ENCODE measurements around the gene FAM118A. TPM values are rescaled to one million over a fixed set of nuclear protein-coding genes. Genes with fewer than 3 reads are reported as not detected.

The FAM118A gene
- total and polyA plus RNA-seq, 8 donors = 23.9 to 210 (median 33.8) TPM

DNA sequence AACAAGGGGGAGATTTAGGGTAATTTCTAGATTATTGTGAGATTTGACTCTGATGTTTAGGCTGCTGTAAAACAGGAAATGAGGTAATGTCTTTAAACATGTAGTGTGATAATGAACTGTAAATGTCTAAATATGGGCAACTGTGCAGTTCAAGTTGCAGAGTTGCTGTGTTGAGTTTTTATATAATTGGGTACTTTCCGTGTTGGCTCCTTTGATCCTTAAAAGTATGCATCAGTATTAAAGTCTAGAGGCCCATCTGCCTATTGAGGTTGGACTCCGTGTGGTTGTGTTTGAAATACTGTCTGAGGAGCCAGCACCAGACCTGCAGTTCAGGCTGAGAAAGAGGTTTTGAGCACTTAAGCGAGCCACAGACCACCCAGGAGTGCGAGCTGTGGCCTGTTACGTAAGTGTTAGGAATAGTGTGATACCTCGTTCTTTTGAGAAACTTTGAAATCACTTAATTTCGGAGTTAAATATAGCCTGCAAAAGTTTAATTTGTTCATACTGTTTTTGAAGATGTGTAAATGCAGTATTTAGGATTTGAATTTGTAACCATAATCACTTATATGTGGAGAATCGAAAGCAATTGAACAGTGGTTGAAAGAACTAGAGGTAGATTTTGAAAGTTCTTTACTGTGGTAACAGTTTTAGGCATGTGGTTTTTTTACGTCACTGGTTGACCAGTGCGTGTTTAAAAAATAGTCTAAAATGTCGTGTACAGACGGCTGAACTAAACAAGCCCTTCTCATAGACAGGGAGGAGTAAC is 9.0 kb downstream of the FAM118A start:
- H3K36me3 ChIP-seq = peaks cover 0 to 14% of the 10 kb centered on the region in 2 donors
- DNase-seq = peak in 2 of 4 donors; percentile 61 to 70
- peak; percentile 38 for ATAC-seq

DNA sequence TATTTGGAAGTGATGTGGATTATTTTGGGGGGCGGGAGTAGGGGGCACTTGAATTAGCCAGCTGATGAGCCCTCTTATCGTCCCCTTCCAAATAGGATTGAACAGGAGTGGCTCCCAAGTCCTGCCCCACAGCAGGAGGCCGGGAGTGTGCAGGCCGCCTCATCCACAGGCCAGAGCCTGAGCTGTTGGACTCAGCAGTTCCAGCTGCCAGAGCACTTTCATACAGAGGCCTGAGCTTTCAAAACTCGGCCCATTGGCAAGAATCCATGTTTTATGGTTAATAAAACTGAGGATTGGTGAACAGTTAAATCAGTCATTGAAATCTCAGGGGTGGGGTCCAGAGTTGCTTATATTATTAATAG is 9.6 kb downstream of the FAM118A start:
- peaks cover 0 to 20% of the 10 kb centered on the region in 2 donors for H3K36me3 ChIP-seq
- H3K27me3 ChIP-seq = no peaks in the 10 kb centered on the region
- no peaks in the 10 kb centered on the region for H3K9me3 ChIP-seq
- peak in 2 of 4 donors; percentile 70 to 91 for DNase-seq
- peak; percentile 58 for ATAC-seq
- TF ChIP-seq, protein P1, sequence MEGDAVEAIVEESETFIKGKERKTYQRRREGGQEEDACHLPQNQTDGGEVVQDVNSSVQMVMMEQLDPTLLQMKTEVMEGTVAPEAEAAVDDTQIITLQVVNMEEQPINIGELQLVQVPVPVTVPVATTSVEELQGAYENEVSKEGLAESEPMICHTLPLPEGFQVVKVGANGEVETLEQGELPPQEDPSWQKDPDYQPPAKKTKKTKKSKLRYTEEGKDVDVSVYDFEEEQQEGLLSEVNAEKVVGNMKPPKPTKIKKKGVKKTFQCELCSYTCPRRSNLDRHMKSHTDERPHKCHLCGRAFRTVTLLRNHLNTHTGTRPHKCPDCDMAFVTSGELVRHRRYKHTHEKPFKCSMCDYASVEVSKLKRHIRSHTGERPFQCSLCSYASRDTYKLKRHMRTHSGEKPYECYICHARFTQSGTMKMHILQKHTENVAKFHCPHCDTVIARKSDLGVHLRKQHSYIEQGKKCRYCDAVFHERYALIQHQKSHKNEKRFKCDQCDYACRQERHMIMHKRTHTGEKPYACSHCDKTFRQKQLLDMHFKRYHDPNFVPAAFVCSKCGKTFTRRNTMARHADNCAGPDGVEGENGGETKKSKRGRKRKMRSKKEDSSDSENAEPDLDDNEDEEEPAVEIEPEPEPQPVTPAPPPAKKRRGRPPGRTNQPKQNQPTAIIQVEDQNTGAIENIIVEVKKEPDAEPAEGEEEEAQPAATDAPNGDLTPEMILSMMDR (IDR thresholded peaks at IDR 0.05) = no peak
- H3K4me1 ChIP-seq = peaks cover 6 to 46% of the 10 kb centered on the region in 2 donors
- H3K27ac ChIP-seq = peak overlapping the region; percentile 77 to 83
- intact Hi-C loops (cut with DNase I) = no loop called here
- H3K4me3 ChIP-seq = no peak overlapping the region

More for the DNA sequence above, 9.0 kb downstream of the FAM118A start:
- H3K4me1 ChIP-seq = peaks cover 6 to 52% of the 10 kb centered on the region in 2 donors
- H3K9me3 ChIP-seq = no peaks in the 10 kb centered on the region
- no peak overlapping the region for H3K4me3 ChIP-seq
- H3K27me3 ChIP-seq = no peaks in the 10 kb centered on the region
- intact Hi-C loops (cut with DNase I) = no loop called here
- peak overlapping the region; percentile 77 to 83 for H3K27ac ChIP-seq
- TF ChIP-seq, protein P1 (IDR thresholded peaks at IDR 0.05) = no peak

GRCh38 chr22:45320357-45320976 is 10.7 kb downstream of the FAM118A start:
- intact Hi-C loops (cut with DNase I) = no loop called here
- H3K4me1 ChIP-seq = peaks cover 6 to 42% of the 10 kb centered on the region in 2 donors
- peak; percentile 20 for ATAC-seq
- H3K27ac ChIP-seq = peak overlapping the region in 1 of 2 donors; percentile 83
- H3K27me3 ChIP-seq = no peaks in the 10 kb centered on the region
- no peaks in the 10 kb centered on the region for H3K9me3 ChIP-seq
- TF ChIP-seq, protein P1 (IDR thresholded peaks at IDR 0.05) = no peak
- no peak overlapping the region for H3K4me3 ChIP-seq
- DNase-seq = no peak
- H3K36me3 ChIP-seq = peaks cover 0 to 26% of the 10 kb centered on the region in 2 donors

- Histone ChIP-seq H3K4me1 (peaks cover 6 to 34% of the 10 kb centered on the region in 2 donors), H3K27me3 (no peaks in the 10 kb centered on the region), H3K36me3 (peaks cover 0 to 26% of the 10 kb centered on the region in 2 donors), H3K27ac (no peak overlapping the region), H3K9me3 (no peaks in the 10 kb centered on the region), H3K4me3 (no peak overlapping the region)
- intact Hi-C loops (cut with DNase I) = no loop called here
- TF ChIP-seq, protein P1 (IDR thresholded peaks at IDR 0.05) = no peak
- DNase-seq (no peak), ATAC-seq (no peak)
These were observed 12.1 kb downstream of the FAM118A start for GRCh38 chr22:45321827-45322226.

DNA sequence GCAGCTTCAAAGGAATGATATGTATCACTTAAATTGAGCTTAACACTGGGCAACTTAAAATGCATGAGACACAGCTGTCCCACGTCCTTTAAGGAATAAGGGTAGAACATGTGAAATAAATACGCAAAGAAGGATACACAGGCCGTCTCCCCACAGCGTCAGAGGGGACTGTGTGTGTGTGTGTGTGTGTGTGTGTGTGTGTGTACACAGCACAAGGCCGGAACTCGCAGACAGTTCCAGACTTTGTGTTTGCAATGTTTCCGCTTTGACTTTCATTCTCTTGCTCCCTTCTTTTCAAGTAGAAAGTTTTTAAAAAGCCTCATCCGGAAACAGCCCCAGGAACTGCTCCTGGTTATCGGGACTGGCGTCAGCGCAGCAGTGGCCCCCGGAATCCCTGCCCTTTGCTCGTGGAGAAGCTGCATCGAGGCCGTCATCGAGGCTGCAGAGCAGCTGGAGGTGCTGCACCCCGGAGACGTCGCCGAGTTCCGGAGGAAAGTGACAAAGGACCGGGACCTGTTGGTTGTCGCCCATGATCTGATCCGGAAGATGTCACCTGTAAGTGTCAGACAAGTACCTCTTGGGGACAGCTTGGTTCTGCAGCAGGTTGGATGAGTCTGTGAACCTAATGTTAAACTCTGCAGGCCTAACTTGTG is 13.3 kb downstream of the FAM118A start:
- TF ChIP-seq, protein P1 (IDR thresholded peaks at IDR 0.05) = no peak
- Histone ChIP-seq H3K4me1 (peaks cover 0 to 22% of the 10 kb centered on the region in 2 donors), H3K4me3 (no peak overlapping the region)

More for the DNA sequence above, 13.3 kb downstream of the FAM118A start:
- Histone ChIP-seq H3K27ac (no peak overlapping the region), H3K9me3 (no peaks in the 10 kb centered on the region), H3K27me3 (no peaks in the 10 kb centered on the region), H3K36me3 (peaks cover 0 to 36% of the 10 kb centered on the region in 2 donors)
- ATAC-seq (no peak), DNase-seq (no peak)
- intact Hi-C loops (cut with DNase I) = no loop called here

Data from left lung (tissue), 10 donors.